Bronchial epithelial cell (primary cell): ENCODE data around the gene DALRD3. TPM values are rescaled to one million over a fixed set of nuclear protein-coding genes. Genes with fewer than 3 reads are reported as not detected.

Experiments
- DNase-seq: peaks from one replicate; pipeline ENCODE4 v3.0.0-alpha.2; 2010; ENCODE audit warnings: low read depth
- FAIRE-seq: peaks from 2 replicates; lab custom pipeline; 2011; peaks lifted over from hg19 to GRCh38; lab: Jason Lieb, UNC
- H3K27me3 ChIP-seq: 2 replicates; pipeline ENCODE4 v1.5.1; 2011; ENCODE audit warnings: low read length; ENCODE audit not compliant: control insufficient read depth, insufficient read depth
- H3K36me3 ChIP-seq: 2 replicates; pipeline ENCODE4 v1.5.1; 2011; ENCODE audit warnings: low read length; ENCODE audit not compliant: control insufficient read depth, insufficient read depth
- H3K4me3 ChIP-seq: 2 replicates; pipeline ENCODE4 v1.5.1; 2011; ENCODE audit warnings: mild to moderate bottlenecking, low read depth, low read length, control low read depth
- CTCF ChIP-seq: IDR thresholded peaks from 2 replicates; pipeline ENCODE4 v1.5.1; 2011; ENCODE audit warnings: mild to moderate bottlenecking, moderate library complexity, low read length, control low read depth, inconsistent platforms; ENCODE audit not compliant: insufficient read depth, severe bottlenecking
- total RNA-seq: library from RNA; depleted of rRNA; stranded (reverse); fragments of >200 nt; gene quantifications from 2 replicates; pipeline ENCODE4 v1.2.1, GENCODE V29; 2014

DALRD3 gene
- total RNA-seq, 1 donor from 2014 or later = 44.0 TPM

- H3K4me3 ChIP-seq = no peak overlapping the region
- H3K27me3 ChIP-seq = no peaks in the 10 kb centered on the region
- no peak for TF ChIP-seq CTCF
- H3K36me3 ChIP-seq = peaks cover 28% of the 10 kb centered on the region
- FAIRE-seq = no peak
- no peak for DNase-seq
These were observed 1.8 kb downstream of the DALRD3 start for GRCh38 chr3:49016414-49017228.

GRCh38 chr3:49015765-49016164 lies 2.6 kb downstream of the DALRD3 start:
- no peak for FAIRE-seq
- peaks cover 29% of the 10 kb centered on the region for H3K36me3 ChIP-seq
- DNase-seq = peak; percentile 50
- H3K27me3 ChIP-seq = no peaks in the 10 kb centered on the region
- no peak for TF ChIP-seq CTCF
- no peak overlapping the region for H3K4me3 ChIP-seq

GRCh38 chr3:49015072-49015471 lies 3.3 kb downstream of the DALRD3 start:
- peaks cover 29% of the 10 kb centered on the region for H3K36me3 ChIP-seq
- no peak for TF ChIP-seq CTCF
- DNase-seq (no peak), FAIRE-seq (no peak)
- H3K4me3 ChIP-seq = no peak overlapping the region
- H3K27me3 ChIP-seq = no peaks in the 10 kb centered on the region

GRCh38 chr3:49013738-49014660 lies 4.4 kb downstream of the DALRD3 start:
- no peak overlapping the region for H3K4me3 ChIP-seq
- H3K36me3 ChIP-seq = peaks cover 29% of the 10 kb centered on the region
- no peak for FAIRE-seq
- peak; percentile 43 for DNase-seq
- H3K27me3 ChIP-seq = no peaks in the 10 kb centered on the region
- peak; percentile 80 for TF ChIP-seq CTCF

GRCh38 chr3:49013113-49013737 lies 5.2 kb downstream of the DALRD3 start:
- FAIRE-seq (no peak), DNase-seq (no peak)
- Histone ChIP-seq H3K36me3 (peaks cover 29% of the 10 kb centered on the region), H3K4me3 (no peak overlapping the region), H3K27me3 (no peaks in the 10 kb centered on the region)
- no peak for TF ChIP-seq CTCF
